T-cell (primary cell): ENCODE data around the gene SLC25A45. TPM values are rescaled to one million over a fixed set of nuclear protein-coding genes. Genes with fewer than 3 reads are reported as not detected.
A peak's percentile ranks its signal among the peaks of the same experiment; 100 is the strongest.

Source experiments
- ATAC-seq, 4 experiments: fragments of 200-7000 bp in 3 of 4; fragments of 150-1000 bp in 1 of 4; cut with Tn5 transposase; replicated peaks in 1 of 4; 1 replicate in 3 of 4; 2 replicates in 1 of 4; pipeline ENCODE4 v1.10.0; 2021; ENCODE audit warnings: moderate library complexity in 3 of 4, mild to moderate bottlenecking in 2 of 4, moderate number of reproducible peaks in 1 of 4
- CTCF ChIA-PET, 2 donors: fragments of 300-600 bp; sonication (Branson Sonifier 250); formaldehyde crosslinking; loops; one replicate each; lab custom pipeline; 2022; ENCODE audit warnings: antibody characterized with exemption in 2 of 2; lab: Charles Lee
- POLR2A ChIA-PET, 2 donors: fragments of 300-600 bp; sonication (Branson Sonifier 250); formaldehyde crosslinking; loops; one replicate each; lab custom pipeline; 2022; ENCODE audit warnings: antibody characterized with exemption in 2 of 2; lab: Charles Lee
- DNase-seq, 35 experiments: peaks; one replicate each; pipeline versions ENCODE4 v3.0.0 to v3.0.0-alpha.2; 2013 to 2023
- H3K27ac ChIP-seq: one replicate; pipeline ENCODE4 v1.5.1; 2013; ENCODE audit warnings: low read length
- H3K27me3 ChIP-seq, 2 experiments: replicated peaks in 1 of 2; 1 replicate in 1 of 2; 2 replicates in 1 of 2; pipeline versions ENCODE4 v1.6.1 to v1.7.0; 2013; ENCODE audit warnings: low read length in 1 of 2, mixed read lengths in 1 of 2; ENCODE audit not compliant: control insufficient read depth in 2 of 2, insufficient read depth in 2 of 2; ENCODE audit errors: extremely low read depth in 1 of 2
- H3K36me3 ChIP-seq, 2 donors: 1 replicate in 1 of 2; 2 replicates in 1 of 2; pipeline versions ENCODE4 v1.6.1 to v1.7.0; 2013; ENCODE audit warnings: low read length in 1 of 2; ENCODE audit not compliant: control insufficient read depth in 2 of 2, insufficient read depth in 1 of 2; ENCODE audit errors: extremely low read depth in 1 of 2
- H3K4me1 ChIP-seq, 2 experiments: 1 replicate in 1 of 2; 2 replicates in 1 of 2; pipeline versions ENCODE4 v1.6.1 to v1.7.0; 2013; ENCODE audit warnings: low read length in 2 of 2, mixed read lengths in 1 of 2; ENCODE audit not compliant: insufficient read depth in 2 of 2, control insufficient read depth in 1 of 2; ENCODE audit errors: extremely low read depth in 1 of 2
- H3K4me3 ChIP-seq, 2 donors: 1 replicate in 1 of 2; 2 replicates in 1 of 2; pipeline versions ENCODE4 v1.5.1 to v1.7.0; 2013; ENCODE audit warnings: mild to moderate bottlenecking in 2 of 2, low read length in 1 of 2, moderate library complexity in 1 of 2; ENCODE audit not compliant: control insufficient read depth in 1 of 2; ENCODE audit errors: extremely low read depth in 1 of 2
- H3K9me3 ChIP-seq: 2 replicates; pipeline ENCODE4 v1.7.0; 2013
- H3K27ac Mint-ChIP-seq, 2 donors: one replicate each; pipeline ENCODE4 v1.8.0; 2020 to 2021; ENCODE audit warnings: mild to moderate bottlenecking in 2 of 2, mixed read lengths in 2 of 2
- H3K27me3 Mint-ChIP-seq, 2 donors: one replicate each; pipeline ENCODE4 v1.8.0; 2021 to 2022; ENCODE audit warnings: mixed read lengths in 2 of 2
- H3K36me3 Mint-ChIP-seq: one replicate; pipeline ENCODE4 v1.8.0; 2021; ENCODE audit warnings: mixed read lengths
- H3K4me1 Mint-ChIP-seq, 3 donors: one replicate each; pipeline ENCODE4 v1.8.0; 2020 to 2022; ENCODE audit warnings: mixed read lengths in 3 of 3, mild to moderate bottlenecking in 1 of 3
- H3K4me3 Mint-ChIP-seq, 3 donors: one replicate each; pipeline ENCODE4 v1.8.0; 2020 to 2022; ENCODE audit warnings: mild to moderate bottlenecking in 3 of 3, mixed read lengths in 3 of 3, moderate library complexity in 3 of 3
- H3K9me3 Mint-ChIP-seq, 3 donors: one replicate each; pipeline ENCODE4 v1.8.0; 2020 to 2022; ENCODE audit warnings: mixed read lengths in 3 of 3
- WGBS: methylation state at CpG from one replicate; pipeline ENCODE4 v1.1.5; 2013; ENCODE audit warnings: missing lambda C conversion rate; ENCODE audit not compliant: insufficient coverage; 5-methylcytosine and 5-hydroxymethylcytosine counted together
- total RNA-seq, 35 experiments: library from RNA in 6 of 35; stranded (reverse) in 6 of 35; fragments of 120-200 nt in 1 of 35; gene quantifications; one replicate each; pipeline versions ENCODE4 v1.2.1 to v1.2.4 and lab custom pipeline; 2013 to 2026

The SLC25A45 gene
- total RNA-seq, 5 donors from 2014 or later (not counting 1 experiment from before 2014, with no cell fraction given), result 18.7 to 72.2 (median 22.6) TPM

GRCh38 chr11:65425105-65425970 is 42.9 kb upstream of the SLC25A45 start:
- POLR2A ChIA-PET, result interaction anchor here (0.5 to 12.1 kb wide), 13 partner anchors 9 to 646 kb away, joined by 3 to 306 read pairs (median 5); partner anchors contain the start of gene MALAT1 (in 2 of the 2)
- H3K4me1 Mint-ChIP-seq, result peaks cover 52 to 90% (median 53%) of the 10 kb centered on the region in 3 donors
- CTCF ChIA-PET, result interaction anchor here in 1 of 2 donors (0.7 to 1.7 kb wide), 7 partner anchors 9 to 85 kb away, joined by 3 to 11 read pairs (median 5); partner anchors contain the start of gene MALAT1

GRCh38 chr11:65424205-65425104 is 42.0 kb upstream of the SLC25A45 start:
- ATAC-seq (peak in 1 of 4 experiments; percentile 12), DNase-seq (peak in 30 of 35 experiments; percentile 32 to 70 (median 58))
- no peaks in the 10 kb centered on the region for H3K9me3 Mint-ChIP-seq
- Histone ChIP-seq H3K4me3 (peak overlapping the region; percentile 92 to 95), H3K4me1 (peaks cover 69 to 75% of the 10 kb centered on the region in 2 experiments), H3K9me3 (no peaks in the 10 kb centered on the region), H3K27ac (peak overlapping the region; percentile 95), H3K36me3 (peaks cover 0 to 15% of the 10 kb centered on the region in 2 donors), H3K27me3 (no peaks in the 10 kb centered on the region)
- CTCF ChIA-PET, result interaction anchor here in 1 of 2 donors (0.6 to 1.7 kb wide), 7 partner anchors 8 to 86 kb away, joined by 3 to 10 read pairs (median 4); partner anchors contain the start of gene MALAT1
- H3K4me1 Mint-ChIP-seq, result peaks cover 51 to 89% (median 52%) of the 10 kb centered on the region in 3 donors
- POLR2A ChIA-PET, result interaction anchor here (0.5 to 12.1 kb wide), 16 partner anchors 8 to 571 kb away, joined by 3 to 306 read pairs (median 6); partner anchors contain the start of gene MALAT1 (in 2 of the 2)
- H3K4me3 Mint-ChIP-seq, result peak overlapping the region; percentile 91 to 100 (median 98)
- WGBS, result 1% methylated on average over 12 of the region's 18 CpGs
- no peaks in the 10 kb centered on the region for H3K27me3 Mint-ChIP-seq
- H3K36me3 Mint-ChIP-seq, result peaks cover 54% of the 10 kb centered on the region
- H3K27ac Mint-ChIP-seq, result peak overlapping the region; percentile 98 to 99

More at GRCh38 chr11:65425105-65425970, 42.9 kb upstream of the SLC25A45 start:
- Mint-ChIP-seq H3K4me3 (peak overlapping the region; percentile 91 to 100 (median 98)), H3K27ac (peak overlapping the region; percentile 98 to 99), H3K9me3 (no peaks in the 10 kb centered on the region), H3K27me3 (no peaks in the 10 kb centered on the region), H3K36me3 (peaks cover 54% of the 10 kb centered on the region)
- peaks cover 0 to 15% of the 10 kb centered on the region in 2 donors for H3K36me3 ChIP-seq
- peak; percentile 46 to 63 (median 50) for ATAC-seq
- DNase-seq, result peak; percentile 55 to 96 (median 87)
- peaks cover 69 to 76% of the 10 kb centered on the region in 2 experiments for H3K4me1 ChIP-seq
- H3K4me3 ChIP-seq, result peak overlapping the region; percentile 92 to 95
- H3K27me3 ChIP-seq, result no peaks in the 10 kb centered on the region
- H3K27ac ChIP-seq, result peak overlapping the region; percentile 95
- H3K9me3 ChIP-seq, result no peaks in the 10 kb centered on the region
- WGBS, result 1% methylated on average over 6 of the region's 9 CpGs

GRCh38 chr11:65423516-65424204 is 41.2 kb upstream of the SLC25A45 start:
- Mint-ChIP-seq H3K36me3 (peaks cover 54% of the 10 kb centered on the region), H3K4me1 (peaks cover 51 to 89% (median 52%) of the 10 kb centered on the region in 3 donors), H3K4me3 (peak overlapping the region; percentile 91 to 100 (median 98)), H3K27me3 (no peaks in the 10 kb centered on the region), H3K9me3 (no peaks in the 10 kb centered on the region), H3K27ac (peak overlapping the region; percentile 98 to 99)
- peak in 12 of 35 experiments; percentile 14 to 51 (median 40) for DNase-seq
- WGBS, result 0% methylated on average over 14 of the region's 19 CpGs
- POLR2A ChIA-PET, result interaction anchor here (0.5 to 12.1 kb wide), 12 partner anchors 9 to 102 kb away, joined by 3 to 306 read pairs (median 8); partner anchors contain the start of gene MALAT1 (in 2 of the 2)
- no peak for ATAC-seq
- Histone ChIP-seq H3K36me3 (peaks cover 0 to 15% of the 10 kb centered on the region in 2 donors), H3K4me3 (peak overlapping the region; percentile 92 to 95), H3K9me3 (no peaks in the 10 kb centered on the region), H3K4me1 (peaks cover 71 to 73% of the 10 kb centered on the region in 2 experiments), H3K27ac (peak overlapping the region; percentile 95), H3K27me3 (no peaks in the 10 kb centered on the region)
- CTCF ChIA-PET, result interaction anchor here in 1 of 2 donors (1.2 to 1.7 kb wide), 4 partner anchors 76 to 85 kb away, joined by 4 to 10 read pairs (median 5); partner anchors contain the start of gene MALAT1

GRCh38 chr11:65422633-65423515 is 40.4 kb upstream of the SLC25A45 start, which contains the start of gene NEAT1:
TSS of gene NEAT1 (plus strand) at chr11:65422798.
- under 1% methylated on average over 38 of the region's 40 CpGs for WGBS
- CTCF ChIA-PET, result interaction anchor here in 1 of 2 donors (1.1 to 1.2 kb wide), 4 partner anchors 10 to 86 kb away, joined by 5 to 6 read pairs (median 6); no protein-coding TSS in a partner anchor
- peaks cover 0 to 15% of the 10 kb centered on the region in 2 donors for H3K36me3 ChIP-seq
- peaks cover 69 to 73% of the 10 kb centered on the region in 2 experiments for H3K4me1 ChIP-seq
- Mint-ChIP-seq H3K27me3 (no peaks in the 10 kb centered on the region), H3K36me3 (peaks cover 50% of the 10 kb centered on the region), H3K27ac (peak within 1 kb of the TSS; percentile 98 to 99), H3K4me1 (peaks cover 48 to 89% (median 51%) of the 10 kb centered on the region in 3 donors), H3K9me3 (no peaks in the 10 kb centered on the region), H3K4me3 (peak within 1 kb of the TSS; percentile 91 to 100 (median 98))
- peak; percentile 64 to 91 (median 79) for DNase-seq
- H3K27me3 ChIP-seq, result no peaks in the 10 kb centered on the region
- peak within 1 kb of the TSS; percentile 92 to 95 for H3K4me3 ChIP-seq
- POLR2A ChIA-PET, result interaction anchor here (0.6 to 12.1 kb wide), 10 partner anchors 41 to 240 kb away, joined by 3 to 306 read pairs (median 5); partner anchors contain the start of genes MALAT1 (in 2 of the 2) and RELA (in 1 of the 2)
- H3K27ac ChIP-seq, result peak within 1 kb of the TSS; percentile 95
- H3K9me3 ChIP-seq, result no peaks in the 10 kb centered on the region
- ATAC-seq, result peak in 3 of 4 experiments; percentile 5 to 11 (median 7)
